Ishikawa (cell line): ENCODE data around the gene ZNF284.

Source experiments
- CREB1 ChIP-seq: IDR thresholded peaks from 2 replicates; pipeline ENCODE4 v1.6.1; 2012; ENCODE audit warnings: low read depth
- EGR1 ChIP-seq: IDR thresholded peaks from 2 replicates; pipeline ENCODE4 v1.6.1; 2012
- FOXM1 ChIP-seq: IDR thresholded peaks from 2 replicates; pipeline ENCODE4 v1.6.1; 2012; ENCODE audit warnings: low read depth, borderline replicate concordance
- RAD21 ChIP-seq: IDR thresholded peaks from 2 replicates; pipeline ENCODE4 v1.6.1; 2012; ENCODE audit warnings: low read depth
- TAF1 ChIP-seq: IDR thresholded peaks from 2 replicates; pipeline ENCODE4 v1.6.1; 2012; ENCODE audit warnings: low read depth, mild to moderate bottlenecking
- TEAD4 ChIP-seq: IDR thresholded peaks from 2 replicates; pipeline ENCODE4 v1.6.1; 2012
- ZBTB7A ChIP-seq: IDR thresholded peaks from 2 replicates; pipeline ENCODE4 v1.6.1; 2012; ENCODE audit warnings: low read depth
- TF ChIP-seq, protein P1 (sequence below): IDR thresholded peaks from 2 replicates; pipeline ENCODE4 v1.6.1; 2012; ENCODE audit warnings: low read depth, mild to moderate bottlenecking
- TF ChIP-seq, protein P2 (sequence below): IDR thresholded peaks from 2 replicates; pipeline ENCODE4 v1.6.1; 2012
- TF ChIP-seq, protein P3 (sequence below): IDR thresholded peaks from 2 replicates; pipeline ENCODE4 v1.6.1; 2012

DNA sequence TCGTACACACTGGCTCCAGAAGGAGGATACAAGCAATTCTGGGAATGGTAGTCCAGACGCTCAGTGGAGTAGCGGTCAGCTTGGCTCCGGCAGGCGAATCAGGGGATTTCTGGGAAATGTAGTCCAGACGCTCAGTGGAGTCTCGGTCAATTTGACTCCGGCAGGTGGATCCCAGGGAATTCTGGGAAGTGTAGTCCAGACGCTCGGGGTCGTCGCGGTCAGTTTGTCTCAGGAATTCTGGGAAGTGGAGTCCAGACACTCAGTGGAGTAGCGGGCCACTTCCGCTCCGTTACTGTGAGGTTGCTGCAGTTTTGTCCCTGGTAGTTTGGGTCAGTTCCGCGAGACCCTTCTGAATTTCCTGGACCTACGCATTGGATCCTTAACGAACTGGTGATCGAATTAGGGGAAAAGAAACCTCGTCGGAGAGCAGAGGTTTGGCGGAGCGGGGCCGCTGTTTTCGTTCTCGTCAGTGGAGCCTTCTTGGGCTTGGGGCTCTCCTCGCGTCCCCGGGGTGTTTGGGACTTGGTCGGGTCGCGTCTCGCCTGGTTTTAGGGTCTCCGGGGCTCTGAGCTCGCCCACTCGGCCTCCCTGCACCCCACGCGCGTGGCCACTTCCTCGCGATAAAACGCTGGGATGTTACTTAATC is 41.3 kb downstream of the ZNF284 start, which contains the start of gene ZNF225:
- TF ChIP-seq EGR1: no peak
- TF ChIP-seq TAF1: no peak
- TF ChIP-seq, protein P1, sequence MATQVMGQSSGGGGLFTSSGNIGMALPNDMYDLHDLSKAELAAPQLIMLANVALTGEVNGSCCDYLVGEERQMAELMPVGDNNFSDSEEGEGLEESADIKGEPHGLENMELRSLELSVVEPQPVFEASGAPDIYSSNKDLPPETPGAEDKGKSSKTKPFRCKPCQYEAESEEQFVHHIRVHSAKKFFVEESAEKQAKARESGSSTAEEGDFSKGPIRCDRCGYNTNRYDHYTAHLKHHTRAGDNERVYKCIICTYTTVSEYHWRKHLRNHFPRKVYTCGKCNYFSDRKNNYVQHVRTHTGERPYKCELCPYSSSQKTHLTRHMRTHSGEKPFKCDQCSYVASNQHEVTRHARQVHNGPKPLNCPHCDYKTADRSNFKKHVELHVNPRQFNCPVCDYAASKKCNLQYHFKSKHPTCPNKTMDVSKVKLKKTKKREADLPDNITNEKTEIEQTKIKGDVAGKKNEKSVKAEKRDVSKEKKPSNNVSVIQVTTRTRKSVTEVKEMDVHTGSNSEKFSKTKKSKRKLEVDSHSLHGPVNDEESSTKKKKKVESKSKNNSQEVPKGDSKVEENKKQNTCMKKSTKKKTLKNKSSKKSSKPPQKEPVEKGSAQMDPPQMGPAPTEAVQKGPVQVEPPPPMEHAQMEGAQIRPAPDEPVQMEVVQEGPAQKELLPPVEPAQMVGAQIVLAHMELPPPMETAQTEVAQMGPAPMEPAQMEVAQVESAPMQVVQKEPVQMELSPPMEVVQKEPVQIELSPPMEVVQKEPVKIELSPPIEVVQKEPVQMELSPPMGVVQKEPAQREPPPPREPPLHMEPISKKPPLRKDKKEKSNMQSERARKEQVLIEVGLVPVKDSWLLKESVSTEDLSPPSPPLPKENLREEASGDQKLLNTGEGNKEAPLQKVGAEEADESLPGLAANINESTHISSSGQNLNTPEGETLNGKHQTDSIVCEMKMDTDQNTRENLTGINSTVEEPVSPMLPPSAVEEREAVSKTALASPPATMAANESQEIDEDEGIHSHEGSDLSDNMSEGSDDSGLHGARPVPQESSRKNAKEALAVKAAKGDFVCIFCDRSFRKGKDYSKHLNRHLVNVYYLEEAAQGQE: no peak
- TF ChIP-seq, protein P2, sequence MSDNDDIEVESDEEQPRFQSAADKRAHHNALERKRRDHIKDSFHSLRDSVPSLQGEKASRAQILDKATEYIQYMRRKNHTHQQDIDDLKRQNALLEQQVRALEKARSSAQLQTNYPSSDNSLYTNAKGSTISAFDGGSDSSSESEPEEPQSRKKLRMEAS: no peak
- no peak for TF ChIP-seq RAD21
- no peak for TF ChIP-seq TEAD4
- TF ChIP-seq, protein P3, sequence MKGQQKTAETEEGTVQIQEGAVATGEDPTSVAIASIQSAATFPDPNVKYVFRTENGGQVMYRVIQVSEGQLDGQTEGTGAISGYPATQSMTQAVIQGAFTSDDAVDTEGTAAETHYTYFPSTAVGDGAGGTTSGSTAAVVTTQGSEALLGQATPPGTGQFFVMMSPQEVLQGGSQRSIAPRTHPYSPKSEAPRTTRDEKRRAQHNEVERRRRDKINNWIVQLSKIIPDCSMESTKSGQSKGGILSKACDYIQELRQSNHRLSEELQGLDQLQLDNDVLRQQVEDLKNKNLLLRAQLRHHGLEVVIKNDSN: peak; percentile 47
- TF ChIP-seq CREB1: peak; percentile 53; the same call in 1 of the 2 replicates
- TF ChIP-seq ZBTB7A: no peak
- no peak; the same call in 1 of the 2 replicates for TF ChIP-seq FOXM1
